Measurements from ENCODE around the gene ATP8B4. TPM values are rescaled to one million over a fixed set of nuclear protein-coding genes. Genes with fewer than 3 reads are reported as not detected.

Gene ATP8B4
- total and polyA plus RNA-seq, 2 donors (not counting 1 experiment from before 2014, with no cell fraction given): 0.42 TPM; not detected in 1

GRCh38 chr15:49977306-49977705 is 141.7 kb downstream of the ATP8B4 start:
- DNase-seq (no peak), ATAC-seq (ENCODE audit: low read depth) (no peak)
- H3K9me3 Mint-ChIP-seq (ENCODE audit: insufficient read depth): no peaks in the 10 kb centered on the region
- TF ChIP-seq EZH2 (IDR thresholded peaks at IDR 0.05; ENCODE audit: borderline replicate concordance, insufficient read depth, low read depth, low read length, poor library complexity, severe bottlenecking): no peak
- TF ChIP-seq, protein P1, sequence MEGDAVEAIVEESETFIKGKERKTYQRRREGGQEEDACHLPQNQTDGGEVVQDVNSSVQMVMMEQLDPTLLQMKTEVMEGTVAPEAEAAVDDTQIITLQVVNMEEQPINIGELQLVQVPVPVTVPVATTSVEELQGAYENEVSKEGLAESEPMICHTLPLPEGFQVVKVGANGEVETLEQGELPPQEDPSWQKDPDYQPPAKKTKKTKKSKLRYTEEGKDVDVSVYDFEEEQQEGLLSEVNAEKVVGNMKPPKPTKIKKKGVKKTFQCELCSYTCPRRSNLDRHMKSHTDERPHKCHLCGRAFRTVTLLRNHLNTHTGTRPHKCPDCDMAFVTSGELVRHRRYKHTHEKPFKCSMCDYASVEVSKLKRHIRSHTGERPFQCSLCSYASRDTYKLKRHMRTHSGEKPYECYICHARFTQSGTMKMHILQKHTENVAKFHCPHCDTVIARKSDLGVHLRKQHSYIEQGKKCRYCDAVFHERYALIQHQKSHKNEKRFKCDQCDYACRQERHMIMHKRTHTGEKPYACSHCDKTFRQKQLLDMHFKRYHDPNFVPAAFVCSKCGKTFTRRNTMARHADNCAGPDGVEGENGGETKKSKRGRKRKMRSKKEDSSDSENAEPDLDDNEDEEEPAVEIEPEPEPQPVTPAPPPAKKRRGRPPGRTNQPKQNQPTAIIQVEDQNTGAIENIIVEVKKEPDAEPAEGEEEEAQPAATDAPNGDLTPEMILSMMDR (IDR thresholded peaks at IDR 0.05): no peak
- no peaks in the 10 kb centered on the region for H3K27me3 Mint-ChIP-seq
- no peak overlapping the region for H3K27ac Mint-ChIP-seq
- intact Hi-C loops (cut with micrococcal nuclease): no loop called here
- Histone ChIP-seq H3K79me2 (ENCODE audit: control insufficient read depth, insufficient read depth, low read length) (no peaks in the 10 kb centered on the region), H3K9me3 (ENCODE audit: control extremely low read depth in 1 of 3, control insufficient read depth in 2 of 3, insufficient read depth in 1 of 3, low read length in 2 of 3) (no peaks in the 10 kb centered on the region), H2AFZ (ENCODE audit: insufficient read depth, low read depth, low read length, poor library complexity, severe bottlenecking) (no peak overlapping the region), H3K27ac (ENCODE audit: low read length in 2 of 2) (no peak overlapping the region), H3K9ac (ENCODE audit: low read length) (no peak overlapping the region), H3K27me3 (replicated peaks in 1 of 4; ENCODE audit: control extremely low read depth in 1 of 4, control insufficient read depth in 3 of 4, insufficient read depth in 4 of 4, low read length in 3 of 4) (no peaks in the 10 kb centered on the region), H3K4me1 (ENCODE audit: control insufficient read depth in 2 of 2, insufficient read depth in 2 of 2, low read length in 2 of 2) (no peaks in the 10 kb centered on the region), H3K4me3 (ENCODE audit: control extremely low read depth in 1 of 5, extremely low read depth in 1 of 5, insufficient read depth in 1 of 5, low read depth in 2 of 5, low read length in 4 of 5) (no peak overlapping the region), H4K20me1 (ENCODE audit: control insufficient read depth, insufficient read depth, low read length, poor library complexity, severe bottlenecking) (no peaks in the 10 kb centered on the region), H3K4me2 (replicated peaks; ENCODE audit: low read depth, low read length, poor library complexity, severe bottlenecking) (no peak overlapping the region), H3K36me3 (replicated peaks in 1 of 2; ENCODE audit: control extremely low read depth in 1 of 2, control insufficient read depth in 1 of 2, extremely low read depth in 1 of 2, insufficient read depth in 2 of 2, low read length in 1 of 2) (no peaks in the 10 kb centered on the region)
- no peak overlapping the region for H3K4me3 Mint-ChIP-seq
- ChIA-PET CTCF (no interaction called here), POLR2A (no interaction called here)
- WGBS (ENCODE audit: insufficient coverage): no CpG with 5 or more reads among the region's 1 CpG
- H3K4me1 Mint-ChIP-seq: no peaks in the 10 kb centered on the region

- no peak overlapping the region for H2AFZ ChIP-seq (ENCODE audit: insufficient read depth, low read depth, low read length, poor library complexity, severe bottlenecking)
- ChIA-PET POLR2A (no interaction called here), CTCF (interaction anchor here (0.6 kb wide), 1 partner anchor 1103 kb away, joined by 3 read pairs; no protein-coding TSS in a partner anchor)
- H3K27me3 Mint-ChIP-seq: no peaks in the 10 kb centered on the region
- H3K27me3 ChIP-seq (replicated peaks in 1 of 4; ENCODE audit: control extremely low read depth in 1 of 4, control insufficient read depth in 3 of 4, insufficient read depth in 4 of 4, low read length in 3 of 4): no peaks in the 10 kb centered on the region
- no peak overlapping the region for H3K4me3 Mint-ChIP-seq
- no peak overlapping the region for H3K27ac ChIP-seq (ENCODE audit: low read length in 2 of 2)
- no peak overlapping the region for H3K27ac Mint-ChIP-seq
- no peak overlapping the region for H3K4me3 ChIP-seq (ENCODE audit: control extremely low read depth in 1 of 5, extremely low read depth in 1 of 5, insufficient read depth in 1 of 5, low read depth in 2 of 5, low read length in 4 of 5)
- no peaks in the 10 kb centered on the region for H3K36me3 ChIP-seq (replicated peaks in 1 of 2; ENCODE audit: control extremely low read depth in 1 of 2, control insufficient read depth in 1 of 2, extremely low read depth in 1 of 2, insufficient read depth in 2 of 2, low read length in 1 of 2)
- no peaks in the 10 kb centered on the region for H3K4me1 Mint-ChIP-seq
- no peaks in the 10 kb centered on the region for H3K79me2 ChIP-seq (ENCODE audit: control insufficient read depth, insufficient read depth, low read length)
- H4K20me1 ChIP-seq (ENCODE audit: control insufficient read depth, insufficient read depth, low read length, poor library complexity, severe bottlenecking): no peaks in the 10 kb centered on the region
- H3K9me3 Mint-ChIP-seq (ENCODE audit: insufficient read depth): peaks cover 4% of the 10 kb centered on the region
- TF ChIP-seq, protein P1 (IDR thresholded peaks at IDR 0.05): no peak
- no peak for TF ChIP-seq EZH2 (IDR thresholded peaks at IDR 0.05; ENCODE audit: borderline replicate concordance, insufficient read depth, low read depth, low read length, poor library complexity, severe bottlenecking)
- WGBS (ENCODE audit: insufficient coverage): no CpG with 5 or more reads among the region's 1 CpG
- H3K9ac ChIP-seq (ENCODE audit: low read length): no peak overlapping the region
- H3K9me3 ChIP-seq (ENCODE audit: control extremely low read depth in 1 of 3, control insufficient read depth in 2 of 3, insufficient read depth in 1 of 3, low read length in 2 of 3): peaks cover 0 to 19% (median 0%) of the 10 kb centered on the region in 3 donors
- no peak overlapping the region for H3K4me2 ChIP-seq (replicated peaks; ENCODE audit: low read depth, low read length, poor library complexity, severe bottlenecking)
- ATAC-seq (ENCODE audit: low read depth) (no peak), DNase-seq (no peak)
- no peaks in the 10 kb centered on the region for H3K4me1 ChIP-seq (ENCODE audit: control insufficient read depth in 2 of 2, insufficient read depth in 2 of 2, low read length in 2 of 2)
- intact Hi-C loops (cut with micrococcal nuclease): no loop called here
Observed at GRCh38 chr15:49964551-49964950, 154.5 kb downstream of the ATP8B4 start.

Data from B cell (primary cell).